Peyer's patch (tissue), 4 donors: ENCODE results near the gene ZNF664. TPM values are rescaled to one million over a fixed set of nuclear protein-coding genes. Genes with fewer than 3 reads are reported as not detected.

Experiments
- DNase-seq, 3 donors: peaks; one replicate each; pipeline ENCODE4 v3.0.0-alpha.2; 2017 to 2019
- H3K27ac ChIP-seq, 4 donors: fragments of 200-600 bp; sonication (generic); one replicate each; pipeline ENCODE4 v1.5.1; 2016 to 2019
- H3K27me3 ChIP-seq, 2 donors: fragments of 200-600 bp; sonication (generic); one replicate each; pipeline ENCODE4 v1.5.1; 2019
- H3K36me3 ChIP-seq, 3 donors: fragments of 200-600 bp; sonication (generic); one replicate each; pipeline ENCODE4 v1.5.1; 2016 to 2019
- H3K4me1 ChIP-seq, 4 donors: fragments of 200-600 bp; sonication (generic); one replicate each; pipeline ENCODE4 v1.5.1; 2016 to 2019
- H3K4me3 ChIP-seq, 4 donors: fragments of 200-600 bp; sonication (generic); 1 replicate in 3 of 4; 2 replicates in 1 of 4; pipeline ENCODE4 v1.5.1; 2016 to 2019; ENCODE audit warnings: mild to moderate bottlenecking in 1 of 4
- H3K9me3 ChIP-seq, 4 donors: fragments of 200-600 bp; sonication (generic); one replicate each; pipeline ENCODE4 v1.5.1; 2016 to 2019; ENCODE audit warnings: mild to moderate bottlenecking in 1 of 4
- CTCF ChIP-seq, 6 experiments: fragments of 450-650 bp in 4 of 6; fragments of 200-600 bp in 2 of 6; sonication (generic) in 1 of 6; IDR thresholded peaks; one replicate each; pipeline ENCODE4 v1.5.1; 2017 to 2019; ENCODE audit warnings: antibody characterized with exemption in 6 of 6, mild to moderate bottlenecking in 3 of 6, moderate library complexity in 1 of 6
- POLR2A ChIP-seq, 2 donors: fragments of 450-650 bp; IDR thresholded peaks; one replicate each; pipeline ENCODE4 v1.5.1; 2017; ENCODE audit warnings: antibody characterized with exemption in 2 of 2, mild to moderate bottlenecking in 2 of 2, moderate library complexity in 2 of 2
- total RNA-seq, 4 donors: library from RNA; depleted of rRNA; stranded (reverse); fragments of >200 nt; gene quantifications; one replicate each; pipeline ENCODE4 v1.1.0, GENCODE V29; 2016

The ZNF664 gene
- total RNA-seq, 4 donors from 2014 or later, result 75.9 to 160 (median 114) TPM

- Histone ChIP-seq H3K4me3 (peak overlapping the region in 1 of 4 donors; percentile 4), H3K36me3 (no peaks in the 10 kb centered on the region), H3K27ac (no peak overlapping the region), H3K27me3 (no peaks in the 10 kb centered on the region), H3K9me3 (no peaks in the 10 kb centered on the region), H3K4me1 (peaks cover 0 to 8% (median 0%) of the 10 kb centered on the region in 4 donors)
- no peak for DNase-seq
- TF ChIP-seq POLR2A (IDR thresholded peaks at IDR 0.05) (no peak), CTCF (IDR thresholded peaks at IDR 0.05) (no peak)
Observed at GRCh38 chr12:123963821-123964220, 9.2 kb upstream of the ZNF664 start.

- TF ChIP-seq POLR2A (IDR thresholded peaks at IDR 0.05) (no peak), CTCF (IDR thresholded peaks at IDR 0.05) (no peak)
- Histone ChIP-seq H3K9me3 (no peaks in the 10 kb centered on the region), H3K4me3 (no peak overlapping the region), H3K27ac (no peak overlapping the region), H3K27me3 (no peaks in the 10 kb centered on the region), H3K4me1 (peaks cover 0 to 8% (median 0%) of the 10 kb centered on the region in 4 donors), H3K36me3 (no peaks in the 10 kb centered on the region)
- DNase-seq, result no peak
Observed at GRCh38 chr12:123965382-123965781, 7.6 kb upstream of the ZNF664 start.

GRCh38 chr12:123966596-123966995 lies 6.4 kb upstream of the ZNF664 start:
- H3K36me3 ChIP-seq, result no peaks in the 10 kb centered on the region
- H3K9me3 ChIP-seq, result no peaks in the 10 kb centered on the region
- peak overlapping the region in 1 of 4 donors; percentile 35 for H3K27ac ChIP-seq
- TF ChIP-seq POLR2A (IDR thresholded peaks at IDR 0.05) (no peak), CTCF (IDR thresholded peaks at IDR 0.05) (no peak)
- H3K4me1 ChIP-seq, result peaks cover 0 to 8% (median 0%) of the 10 kb centered on the region in 4 donors
- no peaks in the 10 kb centered on the region for H3K27me3 ChIP-seq
- H3K4me3 ChIP-seq, result no peak overlapping the region
- no peak for DNase-seq

GRCh38 chr12:123967121-123967586 lies 5.9 kb upstream of the ZNF664 start:
- Histone ChIP-seq H3K27ac (peak overlapping the region in 1 of 4 donors; percentile 35), H3K27me3 (no peaks in the 10 kb centered on the region), H3K36me3 (no peaks in the 10 kb centered on the region), H3K4me3 (no peak overlapping the region), H3K9me3 (no peaks in the 10 kb centered on the region), H3K4me1 (peaks cover 0 to 8% (median 0%) of the 10 kb centered on the region in 4 donors)
- DNase-seq, result no peak
- TF ChIP-seq POLR2A (IDR thresholded peaks at IDR 0.05), result no peak
- TF ChIP-seq CTCF (IDR thresholded peaks at IDR 0.05), result no peak

- Histone ChIP-seq H3K27ac (peak overlapping the region; percentile 88 to 99 (median 91)), H3K27me3 (no peaks in the 10 kb centered on the region), H3K4me3 (peak overlapping the region; percentile 68 to 98 (median 92)), H3K4me1 (peaks cover 0 to 13% (median 0%) of the 10 kb centered on the region in 4 donors), H3K36me3 (peaks cover 0 to 4% (median 0%) of the 10 kb centered on the region in 3 donors), H3K9me3 (no peaks in the 10 kb centered on the region)
- no peak for TF ChIP-seq CTCF (IDR thresholded peaks at IDR 0.05)
- peak in 1 of 2 donors; percentile 8 for TF ChIP-seq POLR2A (IDR thresholded peaks at IDR 0.05)
- DNase-seq, result no peak
Observed at GRCh38 chr12:123971449-123971769, 1.6 kb upstream of the ZNF664 start.
